Jurkat, Clone E6-1 (cell line): Measurements from ENCODE around the gene MED8. TPM values are rescaled to one million over a fixed set of nuclear protein-coding genes. Genes with fewer than 3 reads are reported as not detected.
A peak's percentile ranks its signal among the peaks of the same experiment; 100 is the strongest.

ENCODE experiments used
- DNase-seq: peaks from one replicate; pipeline ENCODE4 v3.0.0-alpha.2; 2011; ENCODE audit warnings: low read depth, low spot score
- H3K4me3 ChIP-seq: 2 replicates; pipeline ENCODE4 v1.5.1; 2011; ENCODE audit warnings: mild to moderate bottlenecking, low read length, control low read depth, moderate library complexity
- polyA plus RNA-seq: library from polyadenylated mRNA; unstranded; fragments of >200 nt; gene quantifications from one replicate; pipeline ENCODE4 v1.2.1, GENCODE V29; 2012; ENCODE audit warnings: missing spikeins; ENCODE audit not compliant: insufficient read length, insufficient read depth

The MED8 gene
- polyA plus RNA-seq: 39.1 TPM

- peak; percentile 86 for DNase-seq
- H3K4me3 ChIP-seq: peak within 1 kb of the TSS; percentile 91
Measured at GRCh38 chr1:43389326-43390313, at the start of gene MED8, which contains the start of gene SZT2. Gene MED8, minus strand, starts transcription at chr1:43389800. Its CDS starts 36 bp downstream, at chr1:43389764. Gene SZT2, plus strand, starts transcription at chr1:43389899. Its CDS starts 70 bp downstream, at chr1:43389969.

GRCh38 chr1:43438953-43439581, 49.5 kb upstream of the MED8 start:
- no peak overlapping the region for H3K4me3 ChIP-seq
- DNase-seq: no peak

- DNase-seq: no peak
- H3K4me3 ChIP-seq: no peak overlapping the region
Measured at GRCh38 chr1:43438576-43438952, 49.0 kb upstream of the MED8 start.

GRCh38 chr1:43438006-43438405, 48.4 kb upstream of the MED8 start:
- DNase-seq: no peak
- no peak overlapping the region for H3K4me3 ChIP-seq

GRCh38 chr1:43437031-43437973, 47.7 kb upstream of the MED8 start:
- H3K4me3 ChIP-seq: no peak overlapping the region
- no peak for DNase-seq

GRCh38 chr1:43436371-43436770, 46.8 kb upstream of the MED8 start:
- no peak for DNase-seq
- H3K4me3 ChIP-seq: no peak overlapping the region

GRCh38 chr1:43435146-43436145, 45.8 kb upstream of the MED8 start:
- DNase-seq: no peak
- H3K4me3 ChIP-seq: no peak overlapping the region

- DNase-seq: no peak
- H3K4me3 ChIP-seq: no peak overlapping the region
Measured at GRCh38 chr1:43434256-43434655, 44.7 kb upstream of the MED8 start.

GRCh38 chr1:43432907-43433306, 43.3 kb upstream of the MED8 start:
- no peak overlapping the region for H3K4me3 ChIP-seq

GRCh38 chr1:43432171-43432860, 42.7 kb upstream of the MED8 start:
- H3K4me3 ChIP-seq: no peak overlapping the region

More at GRCh38 chr1:43432907-43433306, 43.3 kb upstream of the MED8 start:
- no peak for DNase-seq

GRCh38 chr1:43431676-43432075, 42.1 kb upstream of the MED8 start:
- no peak for DNase-seq

More at GRCh38 chr1:43432171-43432860, 42.7 kb upstream of the MED8 start:
- no peak for DNase-seq

GRCh38 chr1:43430831-43431230, 41.2 kb upstream of the MED8 start:
- no peak overlapping the region for H3K4me3 ChIP-seq
- DNase-seq: no peak

More at GRCh38 chr1:43431676-43432075, 42.1 kb upstream of the MED8 start:
- no peak overlapping the region for H3K4me3 ChIP-seq

GRCh38 chr1:43427941-43428340, 38.3 kb upstream of the MED8 start:
- H3K4me3 ChIP-seq: no peak overlapping the region
- DNase-seq: no peak

- no peak overlapping the region for H3K4me3 ChIP-seq
- DNase-seq: no peak
Measured at GRCh38 chr1:43427524-43427923, 37.9 kb upstream of the MED8 start.

GRCh38 chr1:43426221-43426620, 36.6 kb upstream of the MED8 start:
- no peak for DNase-seq
- no peak overlapping the region for H3K4me3 ChIP-seq

GRCh38 chr1:43425045-43425444, 35.4 kb upstream of the MED8 start:
- H3K4me3 ChIP-seq: no peak overlapping the region
- no peak for DNase-seq
